Mesothelial cell of epicardium (in vitro differentiated cells): ENCODE results near the gene COX6B2. TPM values are rescaled to one million over a fixed set of nuclear protein-coding genes. Genes with fewer than 3 reads are reported as not detected.
A peak's percentile ranks its signal among the peaks of the same experiment; 100 is the strongest.

Experiments used
- DNase-seq, 2 experiments: peaks; one replicate each; pipeline ENCODE4 v3.0.0; 2021; ENCODE audit warnings: low spot score in 2 of 2; ENCODE audit not compliant: unreplicated experiment in 2 of 2
- H3K27ac Mint-ChIP-seq: 2 replicates; pipeline ENCODE4 v1.8.0; 2021; ENCODE audit warnings: mixed read lengths
- H3K27me3 Mint-ChIP-seq: 2 replicates; pipeline ENCODE4 v1.8.0; 2021; ENCODE audit warnings: low read depth, mixed read lengths
- H3K36me3 Mint-ChIP-seq: 2 replicates; pipeline ENCODE4 v1.8.0; 2021; ENCODE audit warnings: mixed read lengths
- H3K4me1 Mint-ChIP-seq: 2 replicates; pipeline ENCODE4 v1.8.0; 2021; ENCODE audit warnings: mixed read lengths
- H3K4me3 Mint-ChIP-seq: 2 replicates; pipeline ENCODE4 v1.8.0; 2021; ENCODE audit warnings: mild to moderate bottlenecking, moderate library complexity, mixed read lengths
- H3K9me3 Mint-ChIP-seq: 2 replicates; pipeline ENCODE4 v1.8.0; 2021; ENCODE audit warnings: mixed read lengths
- CTCF ChIP-seq: fragments of 200-600 bp; sonication (generic); IDR thresholded peaks from one replicate; pipeline ENCODE4 v1.5.0; 2021; ENCODE audit warnings: antibody characterized with exemption; ENCODE audit not compliant: unreplicated experiment
- total RNA-seq: library from RNA; stranded (reverse); gene quantifications from 3 replicates; pipeline ENCODE4 v1.2.1, GENCODE V29; 2021

COX6B2 gene
- total RNA-seq, 1 donor from 2014 or later = 11.5 TPM

GRCh38 chr19:55372316-55373081 lies 18.0 kb upstream of the COX6B2 start:
- Mint-ChIP-seq H3K4me1 (peaks cover 47% of the 10 kb centered on the region), H3K27me3 (peaks cover 51% of the 10 kb centered on the region), H3K9me3 (no peaks in the 10 kb centered on the region), H3K36me3 (no peaks in the 10 kb centered on the region), H3K27ac (peak overlapping the region; percentile 37), H3K4me3 (peak overlapping the region; percentile 10)
- no peak for TF ChIP-seq CTCF
- no peak for DNase-seq

DNA sequence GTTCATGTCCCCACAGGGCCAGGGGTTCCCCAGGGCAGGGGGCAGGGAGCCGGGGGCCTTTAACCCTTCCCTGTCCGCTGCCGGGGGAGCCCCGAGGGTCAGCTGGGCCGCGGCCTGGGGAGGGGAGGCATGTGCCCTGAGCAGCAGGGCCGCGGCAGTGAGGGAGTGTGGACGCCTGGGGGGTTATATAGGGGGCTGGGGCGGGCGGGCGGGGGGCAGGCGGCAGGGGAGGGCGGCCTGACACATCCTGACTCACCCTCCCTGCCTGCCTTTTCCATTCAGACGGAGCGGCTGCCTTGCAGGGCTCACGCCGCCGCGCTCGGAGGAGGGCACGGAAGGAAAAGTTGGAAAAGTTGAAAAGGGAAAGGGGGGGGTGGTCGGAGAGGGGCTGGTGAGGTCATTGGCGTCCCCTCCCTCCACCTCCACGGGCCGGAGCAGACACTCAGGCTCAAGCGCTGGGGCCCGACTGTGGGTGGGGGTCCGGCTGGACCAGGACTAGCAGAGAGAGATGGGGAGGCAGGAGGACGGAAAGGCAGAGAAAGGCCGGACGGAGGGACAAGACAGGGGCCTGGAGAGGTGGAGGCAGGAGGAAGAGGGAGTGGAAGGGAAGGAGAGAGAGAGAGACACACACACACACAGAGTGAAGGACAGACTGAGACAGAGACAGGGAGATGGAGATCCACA lies 15.9 kb upstream of the COX6B2 start, which contains the start of gene IL11:
Gene IL11 (minus strand): TSS at position 159 of the 684 bp plus-strand sequence. CDS start 153 bp downstream, at position 6.
- H3K4me1 Mint-ChIP-seq = peaks cover 35% of the 10 kb centered on the region
- H3K36me3 Mint-ChIP-seq = peaks cover 2% of the 10 kb centered on the region
- H3K4me3 Mint-ChIP-seq = peak within 1 kb of the TSS; percentile 72
- DNase-seq = no peak
- TF ChIP-seq CTCF = no peak
- no peaks in the 10 kb centered on the region for H3K9me3 Mint-ChIP-seq
- peak within 1 kb of the TSS; percentile 81 for H3K27ac Mint-ChIP-seq
- peaks cover 41% of the 10 kb centered on the region for H3K27me3 Mint-ChIP-seq

DNA sequence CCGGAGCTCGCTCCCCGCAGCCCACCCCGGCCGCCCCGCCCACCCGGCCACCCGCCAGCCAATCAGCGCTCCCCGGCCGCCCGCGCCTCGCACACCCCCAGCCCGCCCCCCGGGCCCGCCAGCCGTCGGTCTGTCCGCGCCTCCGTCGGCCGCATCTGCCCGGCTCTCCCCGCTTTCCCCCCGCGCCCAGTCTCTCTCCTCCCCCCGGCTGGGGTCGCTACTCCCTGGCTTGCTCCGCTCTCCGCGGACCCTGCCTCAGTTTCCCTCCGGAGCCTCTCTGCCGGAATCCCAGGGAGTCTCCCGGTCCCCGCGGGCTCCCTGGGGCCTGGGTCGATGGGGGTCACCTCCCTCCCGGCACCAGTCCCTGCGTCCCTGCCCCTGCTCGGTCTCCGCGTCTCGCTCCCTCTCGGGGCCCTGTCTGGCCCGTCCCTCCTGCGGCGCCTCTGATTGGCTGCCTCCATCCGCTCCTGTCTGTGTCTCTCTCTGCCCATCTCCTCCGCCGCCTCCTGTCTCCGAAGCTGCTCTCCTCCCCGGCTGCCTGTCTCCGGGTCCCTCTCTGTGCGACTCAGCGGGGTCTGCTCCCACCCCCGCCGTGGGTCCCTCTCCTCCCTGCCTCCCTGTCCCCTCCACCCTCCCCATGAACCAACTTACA lies 15.3 kb upstream of the COX6B2 start:
- H3K4me1 Mint-ChIP-seq = peaks cover 32% of the 10 kb centered on the region
- peaks cover 39% of the 10 kb centered on the region for H3K27me3 Mint-ChIP-seq
- no peak for TF ChIP-seq CTCF
- peak overlapping the region; percentile 81 for H3K27ac Mint-ChIP-seq
- H3K4me3 Mint-ChIP-seq = peak overlapping the region; percentile 72
- DNase-seq = peak in 1 of 2 experiments; percentile 68
- no peaks in the 10 kb centered on the region for H3K9me3 Mint-ChIP-seq
- peaks cover 2% of the 10 kb centered on the region for H3K36me3 Mint-ChIP-seq

DNA sequence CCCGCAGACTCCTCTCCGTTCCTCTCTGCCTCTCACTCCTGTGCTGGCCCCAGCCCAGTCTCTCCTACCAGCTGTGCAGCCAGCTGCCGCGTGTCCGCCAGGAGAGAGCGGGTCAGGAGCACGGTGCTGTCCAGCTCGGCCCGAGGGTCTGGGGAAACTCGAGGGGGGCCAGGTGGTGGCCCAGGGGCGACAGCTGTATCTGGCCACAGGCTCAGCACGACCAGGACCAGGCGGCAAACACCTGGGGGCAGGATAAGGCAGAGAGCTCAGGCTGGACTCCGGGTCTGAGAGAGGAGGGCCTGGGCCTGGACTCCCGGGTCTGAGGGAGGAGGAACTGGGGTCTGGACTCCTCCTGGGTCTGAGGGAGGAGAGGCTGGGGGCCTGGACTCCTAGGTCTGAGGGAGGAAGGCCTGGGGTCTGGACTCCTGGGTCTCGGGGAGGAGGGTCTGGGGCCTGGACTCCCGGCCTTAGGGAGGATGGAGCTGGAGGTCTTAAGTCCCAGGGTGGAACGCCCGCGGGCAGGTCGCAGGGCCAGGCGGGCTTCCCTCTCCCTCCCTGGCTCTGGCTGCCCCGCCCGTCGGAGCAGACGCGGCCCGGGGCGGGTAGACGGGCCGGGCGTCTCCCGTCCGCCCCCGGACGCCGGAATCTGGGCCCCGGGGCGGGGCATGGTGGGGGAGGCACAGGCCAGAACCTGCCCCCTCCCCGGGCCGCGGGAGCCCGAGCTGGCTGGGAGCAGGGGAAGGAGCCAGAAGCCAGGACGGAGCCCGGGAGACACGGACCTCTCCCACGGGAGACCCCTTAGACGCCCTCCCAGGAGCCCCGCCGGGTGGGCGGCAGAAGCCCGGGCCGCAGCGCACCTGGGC lies 14.4 kb upstream of the COX6B2 start:
- H3K27ac Mint-ChIP-seq = no peak overlapping the region
- peaks cover 2% of the 10 kb centered on the region for H3K36me3 Mint-ChIP-seq
- peak overlapping the region; percentile 38 for H3K4me3 Mint-ChIP-seq
- H3K4me1 Mint-ChIP-seq = peaks cover 29% of the 10 kb centered on the region
- peak in 1 of 2 experiments; percentile 62 for DNase-seq
- peaks cover 38% of the 10 kb centered on the region for H3K27me3 Mint-ChIP-seq
- H3K9me3 Mint-ChIP-seq = no peaks in the 10 kb centered on the region
- TF ChIP-seq CTCF = no peak

DNA sequence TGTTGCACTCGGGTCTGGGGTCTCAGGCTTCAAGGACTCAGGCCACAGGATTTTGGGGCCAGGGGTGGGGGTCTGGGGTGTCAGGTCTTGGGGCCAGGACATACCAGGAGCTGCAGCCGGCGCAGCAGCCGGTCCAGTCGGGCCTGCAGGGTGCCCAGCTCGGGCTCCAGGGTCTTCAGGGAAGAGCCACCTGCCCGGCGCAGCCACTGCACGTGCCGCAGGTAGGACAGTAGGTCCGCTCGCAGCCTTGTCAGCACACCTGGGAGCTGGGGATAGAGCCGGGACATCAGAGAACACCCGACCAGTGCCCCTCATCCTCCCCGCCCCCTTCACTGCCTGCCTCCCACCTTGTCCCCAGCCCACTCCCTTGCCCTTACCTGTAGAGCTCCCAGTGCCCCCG lies 13.6 kb upstream of the COX6B2 start:
- no peak for DNase-seq
- TF ChIP-seq CTCF = no peak
- H3K4me1 Mint-ChIP-seq = peaks cover 24% of the 10 kb centered on the region
- H3K27me3 Mint-ChIP-seq = peaks cover 34% of the 10 kb centered on the region
- no peak overlapping the region for H3K27ac Mint-ChIP-seq
- H3K4me3 Mint-ChIP-seq = no peak overlapping the region
- H3K36me3 Mint-ChIP-seq = peaks cover 2% of the 10 kb centered on the region
- no peaks in the 10 kb centered on the region for H3K9me3 Mint-ChIP-seq
